NK-92 treated with Interleukin-12 subunit alpha and Interleukin-12 subunit beta, amount 100 ng/mL, for 24 hours (cell line): ENCODE results near the gene SF3B5.
"Not testable (repeated sequence)": the region's sequence is repeated elsewhere in the genome, so short reads cannot be mapped to it uniquely, and the experiment has no call there.

Experiments used
- DNase-seq: peaks from one replicate; lab custom pipeline; 2025; lab: John Stamatoyannopoulos, UW

The SF3B5 gene

GRCh38 chr6:144104898-144105487 lies 9.6 kb upstream of the SF3B5 start:
- no peak for DNase-seq

DNA sequence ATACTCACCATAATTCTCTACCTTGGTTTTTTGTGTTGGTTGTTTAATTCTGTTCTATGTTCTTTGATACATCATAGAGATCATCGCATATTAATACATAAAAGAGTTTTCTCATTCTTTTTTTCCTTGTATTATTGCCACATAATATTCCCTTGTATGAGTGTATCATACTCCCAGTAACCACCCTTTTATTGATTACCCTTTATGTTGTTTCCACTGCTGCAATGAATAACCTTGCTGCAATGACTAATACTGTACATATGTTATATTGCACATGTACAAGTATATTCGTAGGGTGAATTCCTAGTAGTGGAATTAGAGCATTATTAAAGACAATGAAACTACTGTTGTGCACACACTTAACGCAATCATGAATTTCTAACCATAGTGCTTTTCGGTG lies 9.1 kb upstream of the SF3B5 start:
- no peak for DNase-seq

DNA sequence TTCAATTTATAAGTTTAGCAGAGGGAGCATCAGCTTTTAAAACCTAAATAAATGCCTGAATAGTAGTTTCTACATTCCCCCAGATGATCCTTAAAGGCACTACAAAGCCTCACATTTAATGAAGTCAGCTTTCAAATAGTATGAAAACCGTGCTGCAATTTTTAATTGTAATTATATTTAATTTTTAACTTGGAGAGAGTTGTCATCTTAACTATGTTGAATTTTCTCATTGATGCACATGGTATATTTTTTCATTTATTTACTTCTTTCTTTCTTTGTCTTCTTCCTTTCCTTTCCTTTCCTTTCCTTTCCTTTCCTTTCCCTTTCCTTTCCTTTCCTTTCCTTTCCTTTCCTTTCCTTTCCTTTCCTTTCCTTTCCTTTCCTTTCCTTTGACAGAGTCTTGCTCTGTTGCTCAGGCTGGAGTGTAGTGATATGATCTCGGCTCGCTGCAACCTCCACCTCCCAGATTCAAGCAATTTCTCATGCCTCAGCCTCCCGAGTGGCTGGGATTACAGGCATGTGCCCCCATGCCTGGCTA lies 7.7 kb upstream of the SF3B5 start:
- DNase-seq: no peak

DNA sequence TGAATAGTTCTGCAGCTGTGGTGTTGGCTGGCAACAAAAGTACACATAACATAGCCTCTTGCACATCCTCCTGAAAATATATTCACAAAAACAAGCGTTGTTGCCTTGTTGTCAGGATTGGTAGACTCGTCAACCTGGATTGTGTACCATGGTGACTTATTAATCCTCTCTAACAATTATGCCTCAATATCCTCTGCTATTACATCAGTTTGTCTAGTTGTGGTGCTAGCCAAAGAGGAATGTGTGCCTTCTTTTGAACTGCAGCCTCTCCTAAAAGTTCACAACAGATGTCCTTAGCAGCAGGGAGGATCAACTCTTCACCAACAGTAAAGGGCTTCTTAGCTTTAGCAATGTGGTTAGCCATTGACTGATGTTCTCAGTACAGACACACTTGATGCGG lies 3.6 kb upstream of the SF3B5 start:
- DNase-seq: no peak

- DNase-seq: no peak
These were observed 641 bp downstream of the SF3B5 start for GRCh38 chr6:144094731-144095133.

DNA sequence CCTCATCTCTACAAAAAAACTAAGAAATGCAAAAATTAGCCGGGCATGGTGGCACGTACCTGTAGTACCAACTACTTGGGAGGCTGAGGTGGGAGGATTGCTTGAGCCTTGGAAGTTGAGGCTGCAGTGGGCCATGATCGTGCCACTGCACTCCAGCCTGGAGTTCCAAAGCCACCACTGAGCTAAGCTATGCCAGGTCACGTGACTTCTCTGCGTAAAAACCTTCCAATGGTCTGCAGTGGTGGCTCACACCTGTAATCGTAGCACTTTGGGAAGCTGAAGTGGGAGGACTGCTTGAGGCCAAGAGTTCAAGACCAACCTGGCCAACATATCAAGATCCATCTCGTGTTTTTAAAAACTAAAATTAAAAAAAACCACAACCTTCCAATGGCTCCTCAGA lies 1.7 kb downstream of the SF3B5 start:
- DNase-seq: no peak

DNA sequence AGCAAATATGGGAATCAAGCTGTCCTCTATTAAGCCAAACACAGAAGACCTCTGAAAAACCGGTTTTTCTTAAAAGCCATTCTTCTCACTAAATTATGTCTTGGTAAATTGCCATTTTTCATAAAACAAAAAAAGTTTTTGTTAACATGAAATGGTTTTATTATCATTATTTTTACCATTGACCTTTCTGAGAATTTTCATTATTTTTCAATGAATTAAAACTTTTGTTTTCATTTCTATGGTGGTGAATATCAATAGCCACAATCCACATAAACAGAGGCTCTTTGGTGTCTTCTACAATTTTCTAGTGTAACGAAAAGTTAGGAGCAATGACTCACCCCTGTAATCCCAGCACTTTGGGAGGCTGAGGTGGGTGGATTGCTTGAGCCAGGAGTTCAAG lies 2.1 kb downstream of the SF3B5 start:
- DNase-seq: no peak

GRCh38 chr6:144090384-144090783 lies 5.0 kb downstream of the SF3B5 start:
- DNase-seq: no peak

GRCh38 chr6:144087789-144088426 lies 7.5 kb downstream of the SF3B5 start:
- DNase-seq: no peak

GRCh38 chr6:144086959-144087358 lies 8.4 kb downstream of the SF3B5 start:
- no peak for DNase-seq

DNA sequence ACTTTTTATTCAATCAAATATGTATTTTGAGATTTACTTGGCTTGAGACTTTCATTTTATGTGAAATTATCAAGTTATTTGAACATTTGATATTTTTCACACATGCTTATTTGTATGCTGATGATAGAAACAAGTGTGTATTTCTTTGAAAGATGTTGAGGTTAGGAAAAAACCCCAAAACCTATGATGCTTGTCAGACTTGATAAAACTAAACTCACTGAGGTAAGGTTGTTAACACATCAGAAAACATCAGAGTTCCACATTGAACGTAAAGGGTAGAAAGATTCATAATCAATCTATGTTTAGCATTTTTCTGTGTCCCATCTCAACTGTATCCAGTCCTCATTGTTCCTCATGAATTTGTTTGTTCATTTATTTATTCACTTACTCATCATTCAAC lies 12.2 kb downstream of the SF3B5 start:
- no peak for DNase-seq

DNA sequence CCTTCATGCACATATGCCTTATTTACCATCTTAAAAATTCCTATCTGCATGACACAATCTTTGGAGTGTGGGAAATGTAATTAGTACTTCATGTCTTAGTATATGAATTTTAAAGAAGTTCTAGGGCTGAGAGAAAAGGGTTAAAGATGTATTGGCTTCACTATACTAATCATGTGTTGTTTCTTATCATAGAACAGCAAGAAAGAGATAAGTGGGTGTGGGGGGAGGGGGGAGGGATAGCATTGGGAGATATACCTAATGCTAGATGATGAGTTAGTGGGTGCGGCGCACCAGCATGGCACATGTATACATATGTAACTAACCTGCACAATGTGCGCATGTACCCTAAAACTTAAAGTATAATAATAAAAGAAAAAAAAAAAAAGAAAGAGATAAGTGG lies 13.0 kb downstream of the SF3B5 start:
- not testable (repeated sequence) for DNase-seq

DNA sequence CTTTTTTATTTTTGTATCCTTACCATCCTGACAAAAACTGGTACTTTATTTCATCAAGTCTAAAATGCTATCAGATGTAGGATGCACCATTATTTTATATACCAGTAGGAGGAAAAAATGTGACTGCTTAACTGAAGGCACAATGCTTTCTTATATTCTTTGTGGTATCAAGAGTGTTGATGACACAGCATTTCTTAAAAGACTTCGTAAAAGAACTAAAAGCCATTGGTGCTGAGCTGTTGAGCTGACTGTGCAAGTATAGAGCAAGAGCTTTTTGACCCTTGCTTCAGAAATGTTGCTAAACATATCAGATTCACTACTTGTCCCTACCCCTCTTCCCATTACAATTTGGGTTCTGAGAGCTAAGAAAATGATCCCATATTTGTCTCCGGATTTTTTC lies 17.5 kb downstream of the SF3B5 start:
- DNase-seq: no peak

DNA sequence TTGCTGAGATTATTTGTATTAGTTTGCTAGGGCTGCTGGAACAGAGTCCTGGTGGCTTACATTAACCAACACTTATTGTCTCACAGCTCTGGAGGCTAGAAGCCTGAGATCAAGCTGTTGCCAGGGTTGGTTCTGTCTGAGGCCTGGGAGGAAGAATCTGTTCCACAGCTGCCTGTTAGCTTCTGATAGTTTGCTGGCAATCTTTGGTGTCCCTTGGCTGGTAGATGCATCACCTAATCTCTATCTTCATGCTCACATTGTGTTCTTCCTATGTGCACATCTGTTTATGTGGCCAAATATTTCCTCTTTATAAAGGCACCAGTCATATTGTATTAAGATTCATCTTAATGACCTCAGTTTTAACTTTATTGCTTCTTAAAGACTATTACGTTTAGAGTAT lies 19.5 kb downstream of the SF3B5 start:
- no peak for DNase-seq

GRCh38 chr6:144075187-144075586 lies 20.2 kb downstream of the SF3B5 start:
- no peak for DNase-seq

GRCh38 chr6:144073024-144073423 lies 22.3 kb downstream of the SF3B5 start:
- no peak for DNase-seq

- DNase-seq: no peak
These were observed 25.9 kb downstream of the SF3B5 start for GRCh38 chr6:144069506-144069905.

DNA sequence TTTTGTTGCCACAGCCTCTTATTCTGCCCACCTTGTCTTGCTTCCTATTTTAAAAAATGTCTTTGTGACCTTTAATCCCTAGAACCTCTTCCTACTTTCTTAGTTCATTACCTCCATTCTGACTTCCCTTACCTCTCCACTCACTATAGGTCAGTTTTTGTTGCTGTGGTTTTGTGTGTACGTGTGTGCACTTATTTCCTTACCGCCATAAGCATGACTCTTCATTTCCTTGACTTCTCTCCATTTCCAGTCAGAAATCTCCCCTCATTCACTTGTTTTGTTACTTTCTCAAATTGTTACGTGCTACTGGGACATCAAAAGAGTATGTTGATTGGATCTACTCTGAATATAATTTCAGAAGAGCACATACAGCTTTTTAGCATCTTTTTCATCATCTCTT lies 26.6 kb downstream of the SF3B5 start:
- no peak for DNase-seq

- DNase-seq: no peak
These were observed 28.5 kb downstream of the SF3B5 start for GRCh38 chr6:144066741-144067484.

DNA sequence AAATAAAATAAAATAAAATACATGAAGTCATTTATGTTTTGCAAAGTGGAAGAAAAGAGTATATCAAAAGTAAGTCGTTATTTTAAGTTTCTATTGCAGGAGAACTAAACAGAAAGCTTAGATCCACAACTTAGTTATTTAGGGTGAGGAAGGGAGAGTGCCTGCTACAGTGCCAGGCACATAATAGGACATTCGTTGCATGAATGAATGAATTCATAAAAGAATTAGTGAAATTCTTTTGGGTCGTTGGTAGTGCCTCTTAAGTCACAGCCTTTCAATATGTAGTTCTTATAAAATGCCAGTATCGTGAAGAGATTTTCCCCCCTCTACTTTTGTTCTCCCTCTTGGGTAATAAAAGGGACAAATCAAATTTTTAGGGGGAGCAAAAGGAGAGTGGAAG lies 29.1 kb downstream of the SF3B5 start:
- DNase-seq: no peak

DNA sequence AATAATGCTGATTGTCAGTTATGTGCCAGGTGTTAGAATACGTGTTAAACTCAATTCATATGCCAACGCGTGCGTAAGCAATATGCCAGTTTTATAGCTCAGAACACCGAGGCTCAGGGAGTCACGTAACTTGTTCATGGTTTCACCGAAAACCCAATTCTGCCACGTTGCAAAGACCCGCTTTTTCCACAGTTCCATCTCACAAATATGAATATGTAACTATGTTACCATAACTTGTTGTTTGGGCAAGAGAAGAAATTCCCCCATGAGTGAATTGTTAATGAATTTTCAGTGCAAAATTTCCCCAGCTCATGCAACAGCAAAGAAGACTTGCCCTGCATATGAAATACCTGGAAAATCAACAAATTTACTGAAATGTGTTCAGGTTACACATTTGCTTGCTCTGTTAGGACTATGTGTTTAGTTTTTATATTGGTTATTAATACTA lies 30.1 kb downstream of the SF3B5 start:
- no peak for DNase-seq

GRCh38 chr6:144064402-144065212 lies 30.8 kb downstream of the SF3B5 start:
- DNase-seq: no peak
